Endodermal cell (in vitro differentiated cells): ENCODE data around the gene PCTP. TPM values are rescaled to one million over a fixed set of nuclear protein-coding genes. Genes with fewer than 3 reads are reported as not detected.

ENCODE experiments used
- DNase-seq: peaks from one replicate; pipeline ENCODE4 v3.0.0-alpha.2; 2017
- H3K27ac ChIP-seq: 2 replicates; pipeline ENCODE4 v1.5.1; 2013; ENCODE audit warnings: mild to moderate bottlenecking, low read depth, low read length, moderate library complexity
- H3K27me3 ChIP-seq: 2 replicates; pipeline ENCODE4 v1.6.1; 2013; ENCODE audit warnings: mild to moderate bottlenecking, low read length, moderate library complexity; ENCODE audit not compliant: insufficient read depth, control insufficient read depth, poor library complexity, severe bottlenecking
- H3K36me3 ChIP-seq: 2 replicates; pipeline ENCODE4 v1.7.0; 2013; ENCODE audit warnings: mild to moderate bottlenecking, low read length, moderate library complexity; ENCODE audit not compliant: control insufficient read depth, insufficient read depth
- H3K4me1 ChIP-seq: one replicate; pipeline ENCODE4 v1.7.0; 2013; ENCODE audit warnings: low read length; ENCODE audit not compliant: control insufficient read depth, insufficient read depth
- H3K4me3 ChIP-seq: 2 replicates; pipeline ENCODE4 v1.5.1; 2013; ENCODE audit warnings: mild to moderate bottlenecking, low read length, moderate library complexity
- H3K9ac ChIP-seq: 2 replicates; pipeline ENCODE4 v1.6.1; 2013; ENCODE audit warnings: mild to moderate bottlenecking, low read length, moderate library complexity; ENCODE audit not compliant: poor library complexity, severe bottlenecking; ENCODE audit errors: extremely low read depth
- H3K9me3 ChIP-seq: 2 replicates; pipeline ENCODE4 v1.6.1; 2013; ENCODE audit warnings: mild to moderate bottlenecking, low read length, moderate library complexity; ENCODE audit not compliant: control insufficient read depth
- H3K27ac Mint-ChIP-seq: 2 replicates; pipeline ENCODE4 v1.8.0; 2020; ENCODE audit warnings: mixed read lengths
- H3K27me3 Mint-ChIP-seq: 2 replicates; pipeline ENCODE4 v1.8.0; 2021; ENCODE audit warnings: mild to moderate bottlenecking, mixed read lengths; ENCODE audit not compliant: insufficient read depth
- H3K36me3 Mint-ChIP-seq: 2 replicates; pipeline ENCODE4 v1.8.0; 2020; ENCODE audit warnings: low read depth, mixed read lengths
- H3K4me1 Mint-ChIP-seq: 2 replicates; pipeline ENCODE4 v1.8.0; 2020; ENCODE audit warnings: mixed read lengths
- H3K4me3 Mint-ChIP-seq: 2 replicates; pipeline ENCODE4 v1.8.0; 2020; ENCODE audit warnings: mild to moderate bottlenecking, moderate library complexity, mixed read lengths
- H3K9me3 Mint-ChIP-seq: 2 replicates; pipeline ENCODE4 v1.8.0; 2020; ENCODE audit warnings: mild to moderate bottlenecking, mixed read lengths
- WGBS, 2 experiments: methylation state at CpG; one replicate each; pipeline versions ENCODE4 v1.1.5 to v1.1.7; 2013; ENCODE audit warnings: missing lambda C conversion rate in 2 of 2, mixed read lengths in 1 of 2; ENCODE audit not compliant: insufficient coverage in 1 of 2, insufficient read length in 1 of 2; 5-methylcytosine and 5-hydroxymethylcytosine counted together
- total RNA-seq, 2 donors: library from RNA; stranded (reverse); fragmentation: NEBNext Ultra II Directional in 1 of 2; extraction: Animal tissue kit (Norgen Biotek cat#: 25700) in 1 of 2; gene quantifications; 2 replicates in 1 of 2; 3 replicates in 1 of 2; pipeline ENCODE4 v1.2.1, GENCODE V29; 2021
- TF ChIP-seq, protein P1 (sequence below): fragments of 200-600 bp; sonication (generic); conservative IDR thresholded peaks from 2 replicates; pipeline ENCODE4 v1.5.0; 2021; ENCODE audit warnings: antibody characterized with exemption, mild to moderate bottlenecking

PCTP gene
- total RNA-seq, 2 donors from 2014 or later = 29.0 to 47.2 TPM

DNA sequence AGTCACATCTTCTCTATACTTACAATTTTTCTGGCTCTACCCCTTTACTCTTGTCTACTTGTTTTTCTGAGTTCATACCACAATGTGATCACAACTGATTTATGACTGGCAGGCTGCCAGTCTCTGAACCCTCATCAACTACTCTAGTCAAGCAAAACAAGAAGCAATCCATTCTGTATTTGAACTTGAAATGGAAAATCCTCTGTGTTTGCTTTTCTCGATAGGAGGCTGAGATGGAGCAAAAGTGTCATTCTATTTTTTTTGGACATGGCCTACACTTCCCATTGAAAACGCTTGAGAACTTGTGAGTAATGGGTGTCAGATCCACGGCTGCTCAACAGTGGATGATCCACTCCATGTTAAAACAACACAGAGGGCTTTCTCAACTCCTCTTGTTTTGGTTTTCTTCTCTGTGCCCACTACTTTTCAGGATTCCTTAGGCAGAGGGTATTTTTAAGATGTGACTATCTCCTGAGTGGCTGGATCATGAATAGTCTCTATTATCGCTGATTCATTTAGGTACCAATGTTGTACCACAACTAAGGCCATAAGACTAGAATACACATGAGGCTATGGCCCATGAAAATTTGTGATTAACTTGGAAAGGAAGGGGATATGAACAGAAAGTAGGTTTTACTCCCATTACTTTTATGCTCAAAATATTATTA, 39.9 kb upstream of the PCTP start:
- H3K9me3 Mint-ChIP-seq = no peaks in the 10 kb centered on the region
- 99 to 100% methylated on average over 2 to 4 of the region's 4 CpGs for WGBS, 2 experiments
- no peaks in the 10 kb centered on the region for H3K27me3 Mint-ChIP-seq
- Histone ChIP-seq H3K4me1 (peaks cover 5% of the 10 kb centered on the region), H3K4me3 (no peak overlapping the region), H3K36me3 (no peaks in the 10 kb centered on the region), H3K9ac (no peak overlapping the region), H3K27me3 (no peaks in the 10 kb centered on the region), H3K9me3 (no peaks in the 10 kb centered on the region), H3K27ac (no peak overlapping the region)
- peak; percentile 7 for DNase-seq
- TF ChIP-seq, protein P1, sequence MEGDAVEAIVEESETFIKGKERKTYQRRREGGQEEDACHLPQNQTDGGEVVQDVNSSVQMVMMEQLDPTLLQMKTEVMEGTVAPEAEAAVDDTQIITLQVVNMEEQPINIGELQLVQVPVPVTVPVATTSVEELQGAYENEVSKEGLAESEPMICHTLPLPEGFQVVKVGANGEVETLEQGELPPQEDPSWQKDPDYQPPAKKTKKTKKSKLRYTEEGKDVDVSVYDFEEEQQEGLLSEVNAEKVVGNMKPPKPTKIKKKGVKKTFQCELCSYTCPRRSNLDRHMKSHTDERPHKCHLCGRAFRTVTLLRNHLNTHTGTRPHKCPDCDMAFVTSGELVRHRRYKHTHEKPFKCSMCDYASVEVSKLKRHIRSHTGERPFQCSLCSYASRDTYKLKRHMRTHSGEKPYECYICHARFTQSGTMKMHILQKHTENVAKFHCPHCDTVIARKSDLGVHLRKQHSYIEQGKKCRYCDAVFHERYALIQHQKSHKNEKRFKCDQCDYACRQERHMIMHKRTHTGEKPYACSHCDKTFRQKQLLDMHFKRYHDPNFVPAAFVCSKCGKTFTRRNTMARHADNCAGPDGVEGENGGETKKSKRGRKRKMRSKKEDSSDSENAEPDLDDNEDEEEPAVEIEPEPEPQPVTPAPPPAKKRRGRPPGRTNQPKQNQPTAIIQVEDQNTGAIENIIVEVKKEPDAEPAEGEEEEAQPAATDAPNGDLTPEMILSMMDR = no peak
- H3K36me3 Mint-ChIP-seq = no peaks in the 10 kb centered on the region
- H3K27ac Mint-ChIP-seq = no peak overlapping the region
- no peak overlapping the region for H3K4me3 Mint-ChIP-seq
- H3K4me1 Mint-ChIP-seq = peaks cover 25% of the 10 kb centered on the region

DNA sequence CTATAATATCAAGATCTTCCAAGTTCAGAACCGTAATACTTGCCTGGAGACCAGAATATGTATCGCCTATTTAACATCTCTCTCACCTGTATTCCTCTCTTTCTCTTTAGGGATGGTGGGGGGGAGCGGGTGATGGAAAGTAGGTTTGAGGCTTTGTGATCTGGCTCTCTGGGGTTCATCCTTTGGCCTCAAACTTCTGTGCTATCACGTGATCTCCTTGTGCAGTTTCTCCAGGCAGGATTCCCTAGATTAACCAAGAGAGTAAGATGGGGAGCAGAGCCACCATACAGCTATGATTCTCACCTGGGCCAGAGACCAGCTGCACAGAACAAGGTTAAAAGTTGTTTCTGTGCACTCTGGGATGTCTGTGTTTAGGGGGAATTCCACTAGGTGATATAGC, 33.4 kb upstream of the PCTP start:
- Mint-ChIP-seq H3K27me3 (no peaks in the 10 kb centered on the region), H3K4me1 (peaks cover 12% of the 10 kb centered on the region), H3K4me3 (no peak overlapping the region), H3K27ac (no peak overlapping the region), H3K9me3 (no peaks in the 10 kb centered on the region), H3K36me3 (no peaks in the 10 kb centered on the region)
- Histone ChIP-seq H3K36me3 (peaks cover 28% of the 10 kb centered on the region), H3K9ac (no peak overlapping the region), H3K4me3 (no peak overlapping the region), H3K9me3 (no peaks in the 10 kb centered on the region), H3K27ac (no peak overlapping the region), H3K27me3 (no peaks in the 10 kb centered on the region), H3K4me1 (no peaks in the 10 kb centered on the region)
- TF ChIP-seq, protein P1 = no peak
- peak; percentile 38 for DNase-seq
- WGBS, 2 experiments = 94 to 100% methylated on average over 1 to 2 of the region's 4 CpGs

DNA sequence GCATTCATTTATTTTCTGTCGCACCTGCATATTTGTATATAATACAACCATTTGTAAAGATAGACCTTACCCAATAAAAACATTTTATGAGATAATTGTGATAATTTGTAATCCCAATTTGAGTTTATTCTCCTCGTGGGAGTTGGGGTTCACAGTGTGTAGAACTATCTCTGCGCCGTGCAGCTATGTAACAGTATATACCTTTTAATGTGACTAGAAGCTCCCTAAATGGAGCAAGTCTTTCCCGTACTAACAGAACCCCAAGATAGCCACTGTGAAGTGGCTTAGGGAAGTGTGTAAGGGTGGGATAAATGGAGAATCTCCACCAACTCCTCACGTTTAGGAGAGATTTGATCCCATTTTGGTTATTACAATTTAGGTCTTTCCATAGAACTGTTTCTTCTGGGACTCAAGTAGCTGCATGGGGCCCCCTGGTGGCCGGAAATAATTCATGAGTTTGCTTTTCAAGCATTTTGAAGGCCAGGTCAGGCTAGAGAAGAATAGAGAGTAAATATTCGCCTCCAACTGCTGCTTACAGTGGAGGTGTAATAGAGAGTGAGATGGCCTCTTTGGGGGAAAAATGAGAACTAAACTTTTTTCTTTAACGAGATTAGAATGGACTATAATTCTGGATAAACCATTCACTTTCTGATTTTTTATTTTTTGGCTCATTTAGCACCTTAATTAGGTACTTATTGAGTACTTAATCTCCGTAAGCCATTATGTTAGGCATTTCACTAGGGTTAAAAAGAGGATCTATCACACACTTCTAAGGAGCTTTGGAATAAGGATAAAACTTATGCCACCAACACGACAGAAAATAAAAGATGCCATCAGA, 32.7 kb upstream of the PCTP start:
- 54 to 64% methylated on average over 3 to 10 of the region's 11 CpGs for WGBS, 2 experiments
- no peaks in the 10 kb centered on the region for H3K9me3 Mint-ChIP-seq
- no peak overlapping the region for H3K27ac Mint-ChIP-seq

More for the DNA sequence above, 32.7 kb upstream of the PCTP start:
- H3K36me3 Mint-ChIP-seq = no peaks in the 10 kb centered on the region
- peaks cover 19% of the 10 kb centered on the region for H3K4me1 Mint-ChIP-seq
- DNase-seq = peak; percentile 96
- H3K4me3 Mint-ChIP-seq = no peak overlapping the region
- Histone ChIP-seq H3K4me1 (no peaks in the 10 kb centered on the region), H3K9me3 (no peaks in the 10 kb centered on the region), H3K27ac (no peak overlapping the region), H3K27me3 (no peaks in the 10 kb centered on the region), H3K36me3 (peaks cover 28% of the 10 kb centered on the region), H3K9ac (no peak overlapping the region), H3K4me3 (no peak overlapping the region)
- no peaks in the 10 kb centered on the region for H3K27me3 Mint-ChIP-seq
- TF ChIP-seq, protein P1 = peak; percentile 92
